Measurements from ENCODE around the gene PPP2R5A. TPM values are rescaled to one million over a fixed set of nuclear protein-coding genes. Genes with fewer than 3 reads are reported as not detected.

The PPP2R5A gene
- total and polyA plus RNA-seq, 2 of the 13 experiments (the other 11 are each of a cell fraction or from before 2014, with no cell fraction given), result 22.0 to 31.4 TPM

GRCh38 chr1:212346601-212347000, 61.4 kb downstream of the PPP2R5A start (continued):
- TF ChIP-seq ZNF570 (CRISPR knock-in tag; IDR thresholded peaks at IDR 0.05; ENCODE audit: borderline replicate concordance), result no peak
- no peak for TF ChIP-seq NFIC (IDR thresholded peaks at IDR 0.05; ENCODE audit: low read length)
- TF ChIP-seq ZMAT5 (CRISPR knock-in tag; IDR thresholded peaks at IDR 0.05; ENCODE audit: borderline replicate concordance, low read depth), result no peak
- TF ChIP-seq SOX5 (CRISPR knock-in tag; IDR thresholded peaks at IDR 0.05; ENCODE audit: borderline replicate concordance), result no peak
- TF ChIP-seq HMGXB4 (CRISPR knock-in tag; IDR thresholded peaks at IDR 0.05; ENCODE audit: borderline replicate concordance in 1 of 2, low read depth in 1 of 2), result no peak
- no peak for TF ChIP-seq ZNF749 (CRISPR knock-in tag; IDR thresholded peaks at IDR 0.05; ENCODE audit: borderline replicate concordance)

- no peak overlapping the region for H3K4me3 ChIP-seq (replicated peaks in 1 of 3; ENCODE audit: insufficient read depth in 1 of 3, low read depth in 2 of 3, low read length in 3 of 3)
- peaks cover 7 to 42% of the 10 kb centered on the region in 2 experiments; a peak in 4 of 5 replicates for H3K36me3 ChIP-seq (replicated peaks in 1 of 2; ENCODE audit: control insufficient read depth in 1 of 2, insufficient read depth in 2 of 2, low read length in 2 of 2)
- FAIRE-seq, result no peak
- no peak overlapping the region for H3K9ac ChIP-seq (ENCODE audit: insufficient read depth, low read depth, low read length)
- H2AFZ ChIP-seq (ENCODE audit: low read length), result no peak overlapping the region
- intact Hi-C loops (cut with micrococcal nuclease; ENCODE audit: unreplicated experiment), result no loop called here
- peak in 1 of 2 experiments; percentile 35; a peak in 1 of 4 replicates for TF ChIP-seq MAFK (conservative IDR thresholded peaks at IDR 0.05 in 1 of 2, IDR thresholded peaks at IDR 0.05 in 1 of 2; ENCODE audit: low read length in 2 of 2)
- no peak for TF ChIP-seq FLYWCH1 (CRISPR knock-in tag; IDR thresholded peaks at IDR 0.05)
- no peak for TF ChIP-seq ZNF367 (CRISPR knock-in tag; IDR thresholded peaks at IDR 0.05; ENCODE audit: borderline replicate concordance)
- no peaks in the 10 kb centered on the region for H3K4me1 ChIP-seq (ENCODE audit: insufficient read depth, low read length)
- ChIA-PET CTCF (ENCODE audit: low intra/inter-chr PET ratio, low total read pairs) (no interaction called here), POLR2A (no interaction called here)
- H4K20me1 ChIP-seq (ENCODE audit: insufficient read depth, low read length), result no peaks in the 10 kb centered on the region
- H3K4me2 ChIP-seq (ENCODE audit: low read depth, low read length), result no peak overlapping the region
- no TSS peak for BruUV-seq (replicated peaks)
- in situ Hi-C loops (cut with HindIII; ENCODE audit: extremely low pct_ligation_motif_present, low pct_unique_long_range_greater_than_20kb), result no loop called here
- 98% methylated on average over 10 of the region's 10 CpGs for WGBS (ENCODE audit: low lambda C conversion rate)
- no peak for DNase-seq (ENCODE audit: low spot score)
- no peak for ATAC-seq
- no peaks in the 10 kb centered on the region for H3K9me3 ChIP-seq (ENCODE audit: low read length)
- H3K27ac ChIP-seq (ENCODE audit: extremely low read length, insufficient read depth, low read length), result no peak overlapping the region
- no peaks in the 10 kb centered on the region for H3K79me2 ChIP-seq (ENCODE audit: insufficient read depth, low read length)
- no peaks in the 10 kb centered on the region for H3K27me3 ChIP-seq (ENCODE audit: control insufficient read depth in 1 of 2, insufficient read depth in 2 of 2, low read length in 2 of 2)
These were observed 66.6 kb downstream of the PPP2R5A start for GRCh38 chr1:212351588-212352362.

Data from HepG2 (cell line).